GM23248 (cell line): ENCODE data around the gene DVL3.

Experiments
- EZH2 ChIP-seq: fragments of 200-600 bp; sonication (generic); IDR thresholded peaks from 2 replicates; pipeline ENCODE4 v1.6.1; 2018; ENCODE audit warnings: antibody characterized with exemption, mild to moderate bottlenecking; ENCODE audit not compliant: insufficient read depth, poor library complexity, severe bottlenecking
- EZH2phosphoT487 ChIP-seq: fragments of 200-600 bp; sonication (generic); IDR thresholded peaks from 2 replicates; pipeline ENCODE4 v1.6.1; 2018; ENCODE audit warnings: antibody characterized with exemption, moderate library complexity, mild to moderate bottlenecking, low read depth; ENCODE audit not compliant: insufficient read depth

DNA sequence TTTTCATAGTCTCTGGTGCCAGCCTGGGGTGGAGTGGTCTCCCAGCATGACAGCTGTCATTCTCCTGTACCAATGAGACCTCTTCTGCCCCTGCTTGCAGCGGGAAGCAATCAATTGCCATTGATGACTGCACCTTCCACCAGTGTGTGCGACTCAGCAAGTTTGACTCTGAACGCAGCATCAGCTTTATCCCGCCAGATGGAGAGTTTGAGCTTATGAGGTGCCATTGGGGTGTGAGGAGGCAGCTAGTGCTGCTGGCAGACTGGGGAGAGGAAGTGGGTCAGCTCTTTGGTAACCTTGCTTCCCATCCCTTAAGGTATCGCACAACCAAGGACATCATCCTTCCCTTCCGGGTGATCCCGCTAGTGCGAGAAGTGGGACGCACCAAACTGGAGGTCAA is 26.4 kb downstream of the DVL3 start:
- TF ChIP-seq EZH2 (no peak), EZH2phosphoT487 (no peak)
